Stromal cell of bone marrow (primary cell): ENCODE measurements around the gene MARCKS.

Source experiments
- DNase-seq: peaks from one replicate; pipeline ENCODE4 v3.0.0-alpha.2; 2012; ENCODE audit warnings: low read depth

The MARCKS gene, protein sequence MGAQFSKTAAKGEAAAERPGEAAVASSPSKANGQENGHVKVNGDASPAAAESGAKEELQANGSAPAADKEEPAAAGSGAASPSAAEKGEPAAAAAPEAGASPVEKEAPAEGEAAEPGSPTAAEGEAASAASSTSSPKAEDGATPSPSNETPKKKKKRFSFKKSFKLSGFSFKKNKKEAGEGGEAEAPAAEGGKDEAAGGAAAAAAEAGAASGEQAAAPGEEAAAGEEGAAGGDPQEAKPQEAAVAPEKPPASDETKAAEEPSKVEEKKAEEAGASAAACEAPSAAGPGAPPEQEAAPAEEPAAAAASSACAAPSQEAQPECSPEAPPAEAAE

DNA sequence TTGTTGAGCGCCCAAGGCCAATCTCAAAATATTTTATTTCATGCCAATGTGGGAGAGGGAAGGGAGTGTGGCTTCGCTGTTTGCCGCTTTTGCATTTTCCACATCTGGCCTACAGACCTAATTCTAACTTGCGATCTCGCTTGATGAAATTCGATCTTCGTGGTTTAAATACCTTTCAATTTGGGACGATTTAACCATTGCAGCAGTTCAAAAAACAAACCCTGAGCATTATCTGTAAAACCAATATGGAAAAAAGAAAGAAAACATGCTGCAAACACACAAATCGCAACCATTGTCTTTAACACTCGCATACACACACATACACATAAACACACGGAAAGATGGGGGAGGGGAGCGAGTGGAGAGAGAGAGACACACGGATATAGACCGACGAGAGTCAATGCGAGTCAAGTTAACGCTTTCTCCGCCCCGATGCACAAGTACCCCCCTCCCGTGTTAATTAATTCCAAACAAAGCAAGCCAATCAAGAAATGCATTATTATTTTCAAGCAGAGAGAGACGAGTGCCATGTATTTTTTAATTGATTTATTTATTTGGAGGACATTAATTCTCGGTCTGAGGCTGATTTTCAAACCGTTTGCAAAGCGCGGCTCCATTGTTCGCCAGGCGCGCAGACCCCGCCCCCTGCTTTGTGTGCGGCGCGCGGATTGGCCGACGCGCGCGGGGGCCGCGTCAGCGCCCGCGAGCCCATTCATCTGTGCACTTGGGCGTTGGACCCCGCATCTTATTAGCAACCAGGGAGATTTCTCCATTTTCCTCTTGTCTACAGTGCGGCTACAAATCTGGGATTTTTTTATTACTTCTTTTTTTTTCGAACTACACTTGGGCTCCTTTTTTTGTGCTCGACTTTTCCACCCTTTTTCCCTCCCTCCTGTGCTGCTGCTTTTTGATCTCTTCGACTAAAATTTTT, at the start of gene MARCKS:
Gene MARCKS, plus strand, starts transcription at position 721 of the 931 bp plus-strand sequence. CDS start 401 bp downstream, outside the sequence.
- peak; percentile 85 for DNase-seq

DNA sequence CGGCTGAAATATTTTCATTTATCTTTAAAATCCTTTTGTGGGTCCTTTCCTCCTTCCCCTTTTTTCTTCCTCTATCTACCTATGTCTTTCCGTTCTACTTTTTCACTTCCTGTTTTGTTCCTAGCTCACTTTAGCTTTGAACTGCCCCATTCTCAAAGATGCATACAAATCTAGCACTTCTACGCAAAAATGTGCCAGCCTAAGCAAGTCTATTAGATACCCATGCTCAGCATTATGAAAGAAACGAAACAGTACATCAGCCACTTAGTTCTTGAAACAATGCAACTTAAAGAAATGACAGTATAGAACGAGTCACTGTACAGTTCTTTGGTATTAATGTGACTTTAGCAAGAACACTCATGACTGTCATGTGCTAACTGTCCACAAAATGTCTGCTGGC, 47.3 kb upstream of the MARCKS start:
- no peak for DNase-seq

GRCh38 chr6:113813142-113813541, 44.0 kb upstream of the MARCKS start:
- peak; percentile 65 for DNase-seq

DNA sequence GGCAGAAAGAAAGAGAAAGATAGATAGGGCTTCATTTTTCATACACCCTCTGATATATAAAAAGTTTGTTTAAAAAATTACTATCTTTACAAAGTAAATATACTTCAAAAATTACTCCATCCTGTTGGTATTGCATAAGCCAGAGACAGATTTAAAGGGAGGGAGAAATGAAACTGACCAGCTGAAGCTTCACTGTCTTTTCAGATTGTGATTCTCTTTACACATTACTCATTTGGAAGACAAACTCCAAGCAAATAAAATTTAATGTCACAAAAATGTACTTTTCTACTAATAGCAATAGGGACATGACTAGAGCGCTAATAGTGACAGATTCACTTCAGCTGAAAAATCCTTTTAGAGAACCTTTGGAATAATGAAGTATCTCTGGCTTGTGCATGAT, 38.6 kb upstream of the MARCKS start:
- no peak for DNase-seq

- DNase-seq: no peak
These were observed 37.8 kb upstream of the MARCKS start for GRCh38 chr6:113819169-113819830.

DNA sequence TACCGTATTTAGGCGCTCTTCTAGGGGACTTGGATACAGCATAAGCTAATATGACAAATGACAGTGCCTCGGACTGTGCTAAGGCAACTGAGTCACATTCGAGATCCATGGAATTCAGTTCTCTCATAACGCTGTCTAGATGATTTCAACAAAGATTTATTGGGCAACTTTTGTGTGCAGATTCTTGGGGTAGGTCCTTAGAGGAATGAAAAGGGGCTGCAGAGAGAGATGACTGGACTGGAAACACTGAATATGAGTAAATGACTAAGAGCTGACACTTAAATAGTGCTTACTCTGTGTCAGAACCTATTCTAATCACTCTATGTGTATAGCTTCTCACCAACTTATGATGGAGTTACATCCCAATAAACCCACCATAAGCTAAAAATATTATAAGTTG, 36.4 kb upstream of the MARCKS start:
- no peak for DNase-seq

DNA sequence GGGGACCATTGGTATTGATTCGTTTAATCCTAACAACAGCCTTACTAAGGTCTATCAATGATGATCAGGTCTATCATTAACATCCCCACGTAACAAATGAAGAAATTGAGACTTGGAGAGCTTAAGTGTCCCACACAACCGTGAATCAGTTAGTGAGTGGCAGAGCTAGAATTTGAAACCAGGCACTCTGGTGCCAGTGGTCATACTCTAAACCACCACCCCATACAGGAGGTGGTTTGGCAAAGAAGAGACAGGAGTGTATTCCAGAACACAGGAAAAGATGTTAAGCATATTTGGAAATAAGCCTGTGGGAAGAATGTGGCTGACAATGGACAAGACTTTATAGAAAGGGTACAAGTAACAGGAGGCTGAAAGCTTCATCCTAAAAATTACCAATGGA, 35.7 kb upstream of the MARCKS start:
- no peak for DNase-seq

DNA sequence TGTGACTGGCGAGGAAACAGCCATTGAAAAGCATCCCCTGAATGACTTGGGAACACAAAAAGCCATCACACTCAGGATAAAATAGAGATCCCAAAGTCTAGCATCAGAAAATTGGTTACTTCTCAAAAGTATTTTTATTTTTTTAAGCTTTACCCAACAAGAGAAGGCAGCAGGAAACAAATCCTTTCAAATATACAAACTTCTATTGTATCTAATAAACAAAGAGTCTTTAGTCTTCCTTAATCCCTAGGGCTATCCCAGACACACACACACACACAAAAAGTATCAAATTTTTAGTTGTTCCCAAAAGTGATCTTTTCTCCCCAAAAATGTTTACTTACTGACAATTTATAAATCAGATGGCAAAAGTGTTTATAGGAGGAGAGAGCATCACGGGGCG, 33.2 kb upstream of the MARCKS start:
- DNase-seq: no peak

DNA sequence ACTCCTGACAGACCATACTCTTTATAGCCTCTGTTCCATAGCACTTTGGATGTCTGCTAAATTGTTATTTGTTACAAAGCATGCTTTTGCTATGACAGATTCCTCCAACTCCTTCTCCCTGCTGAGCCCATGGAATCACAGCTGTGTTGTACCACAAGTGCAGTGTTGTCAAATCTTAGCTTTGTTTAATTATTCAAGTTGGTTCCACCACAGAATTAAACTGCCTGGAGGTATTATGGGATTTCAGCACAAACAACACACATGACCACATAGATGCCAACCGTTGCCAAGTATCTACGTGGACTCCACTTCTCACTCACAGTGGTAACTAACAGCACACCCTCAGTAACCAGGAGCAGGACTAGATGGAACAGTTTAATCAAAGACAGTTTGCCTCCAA, 32.7 kb upstream of the MARCKS start:
- DNase-seq: no peak

GRCh38 chr6:113824866-113825265, 32.3 kb upstream of the MARCKS start:
- DNase-seq: no peak

GRCh38 chr6:113825781-113826180, 31.4 kb upstream of the MARCKS start:
- DNase-seq: peak; percentile 63

- no peak for DNase-seq
These were observed 28.0 kb upstream of the MARCKS start for GRCh38 chr6:113828984-113829695.

DNA sequence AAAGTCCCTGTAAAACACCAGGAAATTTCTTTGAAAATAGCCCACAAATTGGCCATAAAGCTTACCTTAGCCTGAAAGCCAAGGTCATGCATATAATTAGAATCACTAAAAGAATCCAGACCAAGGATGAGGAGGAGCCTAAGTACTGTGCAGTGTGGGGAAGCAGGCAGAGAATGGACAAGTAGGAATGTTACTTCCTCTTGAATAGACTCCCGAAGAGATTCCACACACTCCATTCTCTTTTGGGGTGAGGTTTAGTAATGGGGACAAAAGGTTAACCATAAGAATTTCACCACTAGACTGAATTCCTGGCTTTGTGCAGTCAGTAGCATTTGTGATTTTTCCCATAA, 27.5 kb upstream of the MARCKS start:
- DNase-seq: no peak

- no peak for DNase-seq
These were observed 27.0 kb upstream of the MARCKS start for GRCh38 chr6:113830140-113830539.

DNA sequence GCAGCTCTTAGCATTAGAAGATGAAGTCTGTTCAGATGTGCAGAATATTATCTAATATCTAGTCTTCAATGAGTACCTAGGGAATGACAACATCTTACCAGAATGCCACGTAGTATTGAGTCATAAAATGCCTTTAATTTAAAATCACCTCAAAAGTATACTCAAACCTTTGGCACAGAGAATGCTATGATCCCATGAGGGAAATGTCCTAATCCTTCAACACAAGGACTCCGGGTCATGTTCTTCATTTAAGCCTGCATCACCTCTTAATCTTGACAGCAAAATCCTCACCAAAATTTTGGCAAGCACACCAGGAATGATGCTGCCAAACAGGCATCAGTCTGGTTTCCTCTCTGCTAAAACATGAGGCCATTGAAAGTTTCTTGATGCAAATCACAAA, 23.6 kb upstream of the MARCKS start:
- no peak for DNase-seq

GRCh38 chr6:113837170-113837569, 20.0 kb upstream of the MARCKS start:
- no peak for DNase-seq

GRCh38 chr6:113842165-113842564, 15.0 kb upstream of the MARCKS start:
- peak; percentile 33 for DNase-seq

- DNase-seq: no peak
These were observed 13.6 kb upstream of the MARCKS start for GRCh38 chr6:113843500-113844073.

- DNase-seq: no peak
These were observed 10.6 kb upstream of the MARCKS start for GRCh38 chr6:113846577-113846976.

DNA sequence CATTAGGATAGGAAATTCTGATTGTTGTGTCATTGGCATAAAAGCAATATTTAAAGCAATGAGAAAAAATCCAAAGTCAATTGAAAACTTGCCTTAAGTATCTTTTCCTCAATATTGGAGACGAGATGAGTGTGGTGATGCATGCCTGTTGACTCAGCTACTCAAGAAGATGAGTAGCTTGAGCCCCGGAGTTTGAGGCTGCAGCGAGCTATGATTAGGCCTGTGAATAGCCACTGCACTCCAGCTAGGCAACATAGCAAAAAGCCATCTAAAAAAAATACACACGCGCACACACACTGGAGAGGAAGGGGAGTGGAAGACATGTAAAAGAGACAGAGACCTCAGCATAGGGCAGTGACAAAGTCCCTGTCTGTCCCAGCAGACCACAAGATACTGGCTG, 9.7 kb upstream of the MARCKS start:
- DNase-seq: no peak

DNA sequence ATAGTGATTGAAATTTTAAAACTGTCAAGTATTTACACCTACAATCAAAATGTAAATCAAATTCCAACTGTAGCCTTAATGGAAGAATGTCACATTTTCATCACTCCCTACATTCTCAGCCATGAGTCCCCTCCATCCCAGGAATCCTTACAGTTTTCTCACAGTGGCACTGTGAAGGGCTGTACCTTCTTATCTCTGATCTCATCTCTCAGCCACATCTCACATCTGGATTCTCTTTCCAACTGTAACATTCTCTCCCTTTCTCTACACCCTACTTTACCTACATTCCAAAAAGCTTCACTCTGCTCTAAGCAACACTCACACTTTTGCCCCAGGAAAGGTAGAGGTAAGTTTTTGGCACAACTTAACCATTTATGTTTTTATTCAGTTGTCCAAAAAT, 8.9 kb upstream of the MARCKS start:
- no peak for DNase-seq

DNA sequence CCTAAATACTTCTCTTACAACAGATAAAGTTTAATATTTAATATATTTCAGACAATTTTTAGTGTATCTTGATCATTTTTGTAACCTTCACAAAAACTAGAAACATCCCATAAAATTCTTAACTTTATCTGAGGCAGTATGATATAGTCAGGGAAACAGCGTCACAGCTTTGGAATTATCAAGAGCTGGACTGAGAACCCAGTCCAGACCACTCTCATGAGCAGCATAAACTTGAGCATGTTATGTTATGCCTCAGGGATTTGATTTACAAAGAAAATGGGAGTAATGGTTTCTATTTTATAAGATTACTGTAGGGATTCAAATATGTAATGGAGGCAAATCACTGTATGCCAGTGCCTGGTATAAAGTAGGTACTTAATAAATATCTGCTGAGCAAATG, 8.3 kb upstream of the MARCKS start:
- no peak for DNase-seq
